HUDEP-2 (cell line): Measurements from ENCODE around the gene HSPB7.
A peak's percentile ranks its signal among the peaks of the same experiment; 100 is the strongest.
"Not testable (repeated sequence)": the region's sequence is repeated elsewhere in the genome, so short reads cannot be mapped to it uniquely, and the experiment has no call there.

Experiments
- DNase-seq, 76 experiments: peaks; one replicate each; lab custom pipeline; 2025; ENCODE audit not compliant: unreplicated experiment in 76 of 76; lab: John Stamatoyannopoulos, UW

Gene HSPB7

DNA sequence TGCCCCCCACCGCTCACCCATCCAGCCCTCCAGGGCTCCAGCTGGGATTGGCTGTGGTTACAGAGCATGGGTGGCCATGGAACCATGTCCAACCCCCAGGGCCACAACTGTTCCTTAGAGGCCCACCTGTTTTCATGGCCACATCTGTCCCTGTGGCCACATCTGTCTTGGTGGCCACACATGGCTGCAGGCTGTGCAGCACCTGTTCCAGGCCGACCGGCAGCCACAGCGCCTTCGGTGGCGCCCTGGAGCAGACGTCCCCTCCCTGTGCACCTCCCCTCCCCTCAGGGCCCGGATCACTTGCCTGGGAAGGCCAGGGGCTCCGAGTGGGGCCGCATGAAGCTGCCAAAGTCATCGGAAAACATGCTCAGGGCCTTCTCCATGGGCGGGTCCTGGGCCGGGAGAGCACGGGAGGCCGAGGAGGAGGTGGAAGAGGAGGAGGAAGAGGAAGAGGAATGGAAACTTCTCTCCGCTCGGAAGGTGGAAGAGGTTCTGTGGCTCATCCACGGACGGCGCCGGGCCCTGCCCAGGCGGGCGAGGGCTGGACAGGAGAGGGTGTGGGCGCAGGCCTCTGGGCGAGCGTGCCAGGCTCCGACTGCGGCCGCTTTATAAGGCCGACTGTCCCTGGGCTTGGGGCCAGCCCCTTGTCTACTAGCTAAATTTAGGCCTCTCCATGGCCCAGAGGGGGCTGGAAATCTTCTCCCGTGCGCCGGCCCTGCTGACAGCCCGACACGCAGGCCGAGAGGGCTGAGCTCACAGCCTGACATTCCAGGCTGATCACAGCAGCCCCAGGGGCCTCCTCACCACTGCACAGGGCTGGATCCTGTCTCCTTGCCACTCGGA is at the start of gene HSPB7:
HSPB7 (minus strand) TSS at position 583 of the 843 bp plus-strand sequence; CDS start at position 503, 80 bp downstream.
- no peak for DNase-seq

DNA sequence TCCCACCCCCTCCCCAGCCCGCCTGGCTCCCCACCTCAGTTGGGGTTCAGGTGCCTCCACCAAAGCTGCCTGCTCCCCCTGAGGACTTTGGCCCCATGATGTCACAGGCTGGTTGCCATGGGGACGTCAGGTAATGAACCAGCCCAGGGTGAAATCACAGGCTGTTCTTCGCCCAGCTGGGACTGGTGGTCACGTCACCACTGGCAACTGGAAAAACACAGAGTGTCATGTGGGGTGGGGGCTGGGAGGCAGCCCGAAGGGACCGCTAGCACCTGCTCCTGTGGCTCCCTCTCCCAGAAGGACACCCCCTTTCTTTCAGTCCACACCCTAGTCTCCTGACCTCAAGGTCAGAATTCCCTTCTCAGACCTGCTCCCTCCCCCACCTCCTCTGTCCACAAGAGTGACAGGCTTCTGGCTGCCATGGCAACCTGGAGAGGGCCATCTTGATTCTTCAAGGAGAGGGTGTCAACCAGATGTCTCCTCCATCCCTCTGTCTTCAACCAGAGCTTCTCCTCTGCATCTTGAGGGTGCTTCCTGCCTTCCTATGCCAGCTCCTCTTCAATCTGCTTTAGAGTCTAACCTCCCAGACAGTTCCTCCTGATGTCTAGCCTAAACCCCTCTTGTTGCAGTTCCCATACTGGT is 49.4 kb upstream of the HSPB7 start:
- no peak for DNase-seq

DNA sequence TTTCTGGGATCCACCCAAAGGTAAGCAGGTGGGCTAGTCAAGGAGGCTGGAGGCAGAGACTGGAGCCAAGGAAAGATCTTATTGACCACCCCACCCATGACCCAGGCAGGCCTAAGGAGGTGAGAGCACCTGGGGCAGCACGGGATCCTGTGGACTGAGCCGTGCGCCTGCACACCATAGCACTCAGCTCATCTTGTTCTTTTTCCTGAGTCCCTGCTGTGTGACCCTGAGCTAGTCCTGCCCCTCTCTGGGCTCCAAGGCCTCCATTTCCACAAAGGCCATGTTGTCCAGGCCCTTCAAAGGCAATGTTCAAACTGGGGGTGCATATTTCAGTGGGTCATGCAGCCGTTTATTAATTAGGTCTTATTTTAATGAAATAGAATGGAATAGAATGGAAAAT is 48.4 kb upstream of the HSPB7 start:
- DNase-seq = no peak

- DNase-seq = no peak
Observed at GRCh38 chr1:16065269-16065576, 47.4 kb upstream of the HSPB7 start.

DNA sequence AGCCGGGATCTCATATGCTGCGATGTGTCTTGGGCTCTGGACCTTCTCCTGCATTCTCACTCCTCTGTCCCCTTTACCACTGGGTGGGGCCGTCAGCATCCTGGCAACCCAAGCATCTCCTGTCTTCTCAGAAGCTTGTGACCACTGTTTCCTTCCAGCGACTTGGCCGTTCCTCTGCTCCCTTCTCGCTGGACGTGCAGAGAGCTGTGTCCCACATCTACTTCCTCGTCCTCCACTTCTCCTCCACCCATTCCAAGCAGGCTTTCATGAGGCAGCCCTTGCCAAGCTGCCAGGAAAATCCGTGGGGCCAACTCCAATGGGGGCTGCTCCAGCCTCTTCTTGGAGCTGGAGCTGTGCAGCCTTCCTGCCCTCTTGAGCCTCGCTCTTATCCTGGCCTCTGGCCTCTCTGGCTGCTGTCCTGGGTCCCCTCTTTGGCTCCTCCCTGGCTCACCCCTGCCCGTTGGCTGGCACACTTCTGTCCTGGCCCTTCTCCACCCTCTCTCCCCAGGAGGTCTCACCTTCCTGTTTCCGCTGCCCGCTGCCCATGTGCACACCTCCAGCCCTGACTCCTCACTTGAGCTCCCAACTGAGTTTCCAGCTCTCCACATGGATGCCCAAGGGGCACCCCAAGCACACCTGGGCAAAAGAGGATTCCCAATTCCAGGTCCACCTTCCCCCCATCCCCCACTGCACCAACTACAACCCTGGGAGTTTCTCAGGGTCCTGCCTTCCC is 46.9 kb upstream of the HSPB7 start:
- DNase-seq = no peak

DNA sequence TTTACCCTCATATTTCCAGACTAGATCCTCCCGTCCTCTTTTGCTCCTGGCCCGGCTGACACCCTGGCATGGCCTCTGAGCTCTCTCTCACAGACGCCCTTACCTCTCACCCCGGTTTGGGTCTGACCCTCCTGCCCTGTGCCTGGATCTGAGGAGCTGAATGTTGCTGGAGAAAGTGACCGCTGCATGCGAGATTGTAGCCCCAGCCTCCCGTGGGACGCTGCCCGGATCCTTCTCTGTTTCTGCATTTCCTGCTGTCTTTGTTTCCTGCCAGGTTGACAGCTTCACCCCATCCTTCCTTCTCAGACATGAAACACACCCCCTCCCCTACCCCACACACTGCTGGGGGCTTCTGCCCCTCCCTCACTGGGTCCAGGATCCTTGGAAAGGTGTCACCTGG is 46.1 kb upstream of the HSPB7 start:
- DNase-seq = no peak

DNA sequence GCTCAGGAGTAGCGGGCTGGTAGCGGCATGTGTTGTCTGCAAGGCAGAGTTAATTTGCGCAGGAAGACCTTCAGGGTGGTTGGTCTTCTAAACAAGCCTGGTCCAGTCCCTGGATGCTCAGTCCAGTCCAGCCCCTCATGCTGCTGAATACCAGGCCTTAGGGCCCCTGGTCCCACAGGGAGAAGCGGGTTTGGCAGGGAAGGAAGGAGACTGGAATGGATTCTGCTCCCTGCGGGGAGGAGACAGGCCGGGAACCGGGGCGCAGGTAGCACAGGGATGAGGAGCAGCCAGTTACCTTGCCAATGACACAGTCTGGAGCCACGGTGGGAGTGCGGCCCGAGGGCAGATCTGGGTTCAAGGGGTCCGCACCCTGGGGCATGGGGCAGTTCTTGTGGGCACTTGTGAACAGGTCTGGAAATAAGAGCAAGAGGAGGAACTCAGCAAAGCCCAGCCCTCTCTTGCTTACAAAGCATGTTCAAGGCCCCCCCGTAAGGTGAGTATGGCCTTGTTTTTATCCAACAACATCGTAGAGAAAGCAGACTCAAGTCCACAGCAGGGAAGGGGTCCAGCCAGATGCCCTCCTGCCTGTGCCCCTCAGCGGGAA is 45.5 kb upstream of the HSPB7 start:
- DNase-seq = no peak

GRCh38 chr1:16062687-16063075 is 44.8 kb upstream of the HSPB7 start:
- not testable (repeated sequence) for DNase-seq

DNA sequence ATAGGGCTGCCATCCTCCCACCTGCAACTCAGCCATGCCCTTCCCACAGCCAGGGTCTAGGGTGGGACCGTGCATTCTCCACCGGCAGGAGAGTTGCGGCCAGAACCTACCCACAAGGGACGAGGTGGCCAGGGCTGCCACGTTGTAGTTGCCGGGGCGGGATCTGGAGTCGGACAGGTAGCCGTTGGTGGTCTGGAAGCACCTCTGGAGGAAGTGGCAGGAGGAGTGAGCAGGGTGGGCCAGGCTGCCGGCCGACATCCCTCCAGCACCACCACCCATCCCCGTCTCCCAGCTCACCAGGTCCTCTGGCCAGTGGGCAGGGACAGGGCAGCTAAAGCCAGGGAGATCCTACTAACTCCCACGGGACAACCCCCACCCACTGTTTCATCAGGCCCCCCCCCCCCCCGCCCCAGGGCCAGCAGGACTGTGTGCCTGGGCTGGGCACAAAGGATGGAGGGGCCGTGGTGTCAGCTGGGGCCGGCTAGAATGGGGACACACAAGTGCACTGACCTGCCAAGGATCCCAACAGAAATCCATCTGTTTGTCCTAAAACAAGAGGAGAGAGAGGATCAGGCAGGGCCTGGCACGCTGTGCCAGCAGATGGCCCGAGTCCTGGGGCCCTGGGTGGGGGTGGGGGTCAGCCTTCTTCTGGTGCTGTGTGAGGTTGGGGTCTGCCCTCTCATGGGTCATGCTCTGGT is 44.3 kb upstream of the HSPB7 start:
- DNase-seq = not testable (repeated sequence)

- no peak for DNase-seq
Observed at GRCh38 chr1:16061266-16061665, 43.4 kb upstream of the HSPB7 start.

GRCh38 chr1:16058394-16059120 is 40.7 kb upstream of the HSPB7 start:
- DNase-seq = not testable (repeated sequence)

DNA sequence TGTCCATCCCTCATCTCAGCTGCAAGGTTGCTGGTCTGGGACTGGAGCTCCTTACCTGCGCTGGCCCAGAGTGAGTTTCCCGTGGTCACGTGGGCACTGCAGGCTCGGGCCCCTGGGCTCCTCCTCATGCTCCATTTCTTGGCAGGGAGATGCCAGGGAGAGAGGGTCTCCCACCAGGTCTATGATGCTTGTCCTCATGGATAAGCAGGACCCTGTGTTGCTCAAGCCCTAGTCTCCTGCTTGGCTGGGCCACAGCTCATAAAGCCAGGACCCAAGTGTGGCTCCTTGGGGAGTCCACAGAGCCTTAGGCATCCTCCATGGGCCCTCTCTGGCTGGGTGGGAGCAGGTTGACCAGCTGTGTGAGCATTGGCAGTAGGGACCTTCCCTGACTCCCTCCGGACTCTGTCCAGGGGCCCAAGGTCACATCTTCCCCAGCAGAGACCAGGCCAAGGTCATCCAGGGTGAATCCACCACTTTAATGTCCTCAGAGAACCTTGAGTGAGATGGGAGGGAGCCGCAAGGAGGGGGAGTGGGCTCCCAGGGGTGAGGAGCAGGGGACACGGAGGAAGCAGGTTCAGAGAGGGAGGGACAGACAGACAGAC is 39.6 kb upstream of the HSPB7 start:
- not testable (repeated sequence) for DNase-seq

DNA sequence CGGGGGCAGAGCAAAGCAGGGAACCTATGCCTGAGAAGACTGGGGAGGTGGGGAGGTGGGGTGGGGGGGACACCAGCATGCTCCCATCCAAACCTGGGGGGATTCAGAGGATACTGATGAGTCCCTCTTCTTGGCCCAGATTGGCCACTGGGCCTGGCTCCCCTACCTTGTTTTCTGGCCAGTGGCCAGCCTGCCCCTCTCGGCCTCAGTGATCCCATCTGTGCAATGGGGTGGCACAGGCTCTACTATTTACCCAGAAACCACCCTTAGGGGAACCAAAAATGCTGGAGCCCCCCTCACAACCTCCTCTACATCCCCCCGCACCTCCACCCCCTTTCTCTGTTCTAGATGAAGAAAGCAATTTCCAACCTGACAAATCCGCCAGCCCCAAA is 38.7 kb upstream of the HSPB7 start:
- DNase-seq = not testable (repeated sequence)

DNA sequence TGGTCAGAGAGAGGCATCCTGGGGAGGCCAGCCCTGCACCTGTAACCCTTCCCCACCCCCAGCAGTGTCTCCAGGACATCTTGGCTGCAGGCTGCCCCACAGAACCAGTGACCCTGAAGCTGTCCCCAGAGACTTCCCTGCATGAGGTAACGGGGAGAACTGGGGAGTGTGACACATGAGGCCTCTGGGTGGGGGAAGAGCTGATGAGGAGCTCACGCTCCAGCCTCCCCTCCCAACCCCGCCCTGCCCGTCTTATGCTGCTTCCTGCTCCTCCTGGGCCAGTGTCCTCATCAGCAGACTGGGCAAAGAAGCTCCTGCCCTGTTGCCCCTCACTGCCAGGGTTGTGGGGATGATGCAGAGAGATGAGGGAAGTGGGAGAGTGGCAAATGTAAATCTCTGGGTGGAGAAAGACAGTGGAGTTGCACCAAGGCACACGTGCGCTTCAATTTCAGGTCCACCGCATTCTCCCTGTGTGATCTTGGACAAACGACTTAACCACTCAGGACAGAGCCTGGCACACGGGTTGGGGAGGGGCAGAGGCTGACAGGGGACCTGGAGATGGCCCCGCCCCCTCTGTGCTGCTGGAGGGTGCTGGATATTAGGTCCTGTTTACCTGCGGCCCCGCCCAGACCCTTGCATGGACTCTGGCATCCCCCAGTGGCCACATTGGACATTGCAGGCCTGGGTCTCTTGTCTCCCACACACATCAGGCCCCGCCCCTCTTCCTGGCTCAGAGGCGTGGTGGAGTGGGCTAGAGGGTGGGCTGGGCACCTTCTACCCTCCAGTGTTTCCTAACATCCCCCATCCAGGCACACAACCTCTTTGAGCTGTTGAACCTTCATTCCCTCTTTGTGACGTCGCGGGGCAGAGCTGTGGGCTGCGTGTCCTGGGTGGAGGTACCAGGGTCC is 38.0 kb upstream of the HSPB7 start:
- DNase-seq = peak in 69 of 76 experiments; percentile 15 to 82 (median 63)

DNA sequence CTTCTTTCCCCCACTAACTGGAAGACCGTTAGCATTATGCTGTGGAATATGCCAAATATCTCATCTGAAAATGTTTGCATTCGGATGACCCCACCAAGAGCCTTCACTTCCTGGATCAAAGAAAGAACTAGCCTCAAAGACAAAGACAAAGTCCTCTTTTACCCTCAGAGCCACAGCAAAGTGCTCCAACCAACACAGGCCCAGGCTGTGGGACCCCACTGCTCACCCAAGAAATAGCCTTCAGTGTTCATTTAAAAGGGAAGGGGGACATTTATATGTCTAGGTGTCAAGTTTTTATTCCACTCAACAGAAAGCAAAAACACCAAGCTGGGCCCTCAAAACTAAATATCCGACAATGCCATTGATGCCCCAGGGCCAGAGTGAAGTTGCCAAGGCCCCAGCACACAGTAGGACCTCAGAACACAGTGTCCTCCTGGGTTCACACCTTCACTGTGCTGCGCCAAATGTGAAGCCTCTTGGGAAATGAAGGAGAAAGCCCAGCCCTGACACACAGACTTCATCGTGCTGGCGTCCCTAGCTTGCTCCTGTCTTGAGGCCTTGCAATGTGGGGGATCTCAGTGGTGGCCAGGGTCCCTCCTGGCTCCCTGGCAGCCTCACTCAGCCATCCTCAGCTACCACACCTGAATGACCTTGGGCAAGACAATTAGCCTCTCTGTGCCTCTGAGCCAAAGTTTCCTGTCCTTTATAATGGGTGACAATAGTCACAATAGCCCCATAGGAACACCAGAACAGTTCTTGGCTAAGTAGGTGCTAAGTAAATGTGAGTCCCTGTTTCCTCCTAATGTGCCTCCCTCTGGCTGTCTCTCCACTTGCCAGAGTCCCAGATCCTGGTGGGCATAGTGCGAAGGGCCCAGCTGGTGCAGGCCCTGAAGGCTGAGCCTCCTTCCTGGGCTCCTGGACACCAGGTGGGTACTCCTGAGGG is 37.0 kb upstream of the HSPB7 start:
- no peak for DNase-seq

DNA sequence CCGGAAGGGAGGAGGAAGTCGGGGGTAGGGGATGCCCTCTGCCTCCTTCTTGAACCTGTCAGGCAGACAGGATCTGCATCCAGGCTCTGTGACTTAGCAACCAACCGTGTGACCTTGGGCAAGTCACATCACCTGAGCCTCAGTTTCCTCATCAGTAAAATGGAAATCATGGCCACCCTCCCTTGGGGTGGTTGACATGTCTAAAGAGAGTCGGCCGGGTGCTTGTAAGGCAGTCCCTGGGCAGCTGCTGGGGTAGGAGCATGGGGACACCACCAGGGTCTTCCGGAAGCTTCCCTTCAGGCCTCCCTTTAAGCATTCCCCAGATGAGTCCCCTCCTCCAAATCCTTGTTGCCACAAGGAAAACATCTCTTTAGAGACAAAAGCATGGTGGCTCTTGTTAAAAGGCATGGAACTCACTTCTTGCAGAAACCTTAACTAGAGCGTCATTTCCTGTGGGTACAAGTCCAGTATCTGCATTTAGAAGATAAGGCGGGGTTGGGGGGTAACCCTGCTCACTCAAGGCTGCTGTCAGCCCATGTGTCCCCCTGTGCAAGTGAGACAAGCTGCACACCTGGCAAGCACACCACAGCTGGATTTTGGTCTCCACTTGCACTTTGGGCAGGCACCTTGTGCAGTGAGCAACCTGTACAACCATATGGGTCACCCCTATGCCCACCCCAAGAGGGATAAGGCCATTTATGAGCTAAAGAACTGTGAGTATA is 36.1 kb upstream of the HSPB7 start:
- DNase-seq = peak in 49 of 76 experiments; percentile 10 to 71 (median 37)

DNA sequence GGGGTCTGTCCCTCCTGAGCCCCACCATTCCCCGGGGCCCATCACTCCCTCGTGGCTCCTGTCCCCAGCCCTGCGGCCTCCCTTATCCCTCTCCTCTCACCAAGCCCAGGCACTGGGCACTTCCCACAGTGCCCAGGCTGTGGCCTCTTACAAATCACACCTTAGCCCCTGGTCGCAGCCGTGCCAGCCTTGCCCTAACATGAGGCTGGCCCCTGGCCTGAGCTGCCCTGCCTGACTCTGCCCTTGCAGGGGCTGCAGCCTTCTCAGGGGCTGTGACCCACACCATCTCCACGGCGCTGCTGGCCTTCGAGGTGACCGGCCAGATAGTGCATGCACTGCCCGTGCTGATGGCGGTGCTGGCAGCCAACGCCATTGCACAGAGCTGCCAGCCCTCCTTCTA is 34.1 kb upstream of the HSPB7 start:
- not testable (repeated sequence) for DNase-seq
